Spleen (tissue), 7 donors: Measurements from ENCODE around the gene SLC25A26.

ENCODE experiments used
- CTCF ChIP-seq, 11 experiments: fragments of 200-600 bp in 7 of 11; fragments of 450-650 bp in 4 of 11; sonication (generic) in 4 of 11; IDR thresholded peaks in 8 of 11; conservative IDR thresholded peaks in 3 of 11; 1 replicate in 7 of 11; 2 replicates in 4 of 11; pipeline versions ENCODE4 v1.4.0 to v1.8.0; 2016 to 2021; ENCODE audit warnings: antibody characterized with exemption in 11 of 11, inconsistent platforms in 4 of 11, mild to moderate bottlenecking in 1 of 11
- POLR2A ChIP-seq, 3 donors: fragments of 450-650 bp; IDR thresholded peaks; one replicate each; pipeline ENCODE4 v1.5.1; 2017; ENCODE audit warnings: antibody characterized with exemption in 3 of 3, mild to moderate bottlenecking in 1 of 3
- donor health status: DM: no; HTN: no; CAD: no; lungs with moderate emphysema.
- donor health status: DM: no; HTN: no; CAD: no.
- donor health status: DM: no; HTN: no; CAD: no.

GRCh38 chr3:66353530-66353929 is 132.7 kb downstream of the SLC25A26 start:
- TF ChIP-seq CTCF (IDR thresholded peaks at IDR 0.05 in 8 of 11, conservative IDR thresholded peaks at IDR 0.05 in 3 of 11) (no peak), POLR2A (IDR thresholded peaks at IDR 0.05) (no peak)
